ENCODE data around the gene TMTC2.

Gene TMTC2

DNA sequence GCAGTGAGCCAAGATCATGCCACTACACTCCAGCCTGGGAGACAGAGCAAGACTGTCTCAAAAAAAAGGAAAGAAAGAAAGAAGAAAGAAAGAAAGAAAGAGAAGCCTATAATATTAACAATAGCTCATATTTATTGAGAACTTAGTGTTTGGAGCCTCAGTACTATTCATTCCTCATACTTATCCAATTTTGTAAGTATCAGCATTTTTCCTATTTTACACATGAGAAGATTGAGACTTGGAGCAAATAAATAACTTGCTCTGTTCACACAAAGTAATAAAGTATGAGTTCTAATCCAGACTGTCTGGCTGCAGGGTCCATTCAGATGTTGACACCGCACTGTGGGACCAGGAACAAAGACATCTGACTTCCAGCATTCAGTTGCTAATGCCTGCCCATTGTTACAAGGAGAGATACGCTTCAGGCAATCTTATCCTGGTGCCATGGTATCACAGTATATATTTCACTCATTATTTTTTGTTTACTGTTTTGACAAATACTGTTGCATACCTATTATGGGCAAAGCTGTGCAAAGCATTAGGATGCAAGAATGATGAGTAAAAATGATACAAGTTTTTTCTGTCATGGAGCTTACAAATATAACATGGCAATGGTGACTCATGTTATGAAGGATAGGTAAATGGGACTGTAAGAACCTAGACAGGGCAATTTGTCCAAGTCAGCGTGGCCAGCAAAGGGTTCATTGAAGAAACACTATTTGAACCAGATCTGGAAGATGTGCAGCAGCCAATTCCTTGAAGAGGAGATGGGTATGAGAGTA lies 21.4 kb upstream of the TMTC2 start:
- TF ChIP-seq, protein P1, sequence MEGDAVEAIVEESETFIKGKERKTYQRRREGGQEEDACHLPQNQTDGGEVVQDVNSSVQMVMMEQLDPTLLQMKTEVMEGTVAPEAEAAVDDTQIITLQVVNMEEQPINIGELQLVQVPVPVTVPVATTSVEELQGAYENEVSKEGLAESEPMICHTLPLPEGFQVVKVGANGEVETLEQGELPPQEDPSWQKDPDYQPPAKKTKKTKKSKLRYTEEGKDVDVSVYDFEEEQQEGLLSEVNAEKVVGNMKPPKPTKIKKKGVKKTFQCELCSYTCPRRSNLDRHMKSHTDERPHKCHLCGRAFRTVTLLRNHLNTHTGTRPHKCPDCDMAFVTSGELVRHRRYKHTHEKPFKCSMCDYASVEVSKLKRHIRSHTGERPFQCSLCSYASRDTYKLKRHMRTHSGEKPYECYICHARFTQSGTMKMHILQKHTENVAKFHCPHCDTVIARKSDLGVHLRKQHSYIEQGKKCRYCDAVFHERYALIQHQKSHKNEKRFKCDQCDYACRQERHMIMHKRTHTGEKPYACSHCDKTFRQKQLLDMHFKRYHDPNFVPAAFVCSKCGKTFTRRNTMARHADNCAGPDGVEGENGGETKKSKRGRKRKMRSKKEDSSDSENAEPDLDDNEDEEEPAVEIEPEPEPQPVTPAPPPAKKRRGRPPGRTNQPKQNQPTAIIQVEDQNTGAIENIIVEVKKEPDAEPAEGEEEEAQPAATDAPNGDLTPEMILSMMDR (IDR thresholded peaks at IDR 0.05; ENCODE audit: extremely low read depth, missing control alignments), result no peak
- DNase-seq (ENCODE audit: low spot score), result no peak

DNA sequence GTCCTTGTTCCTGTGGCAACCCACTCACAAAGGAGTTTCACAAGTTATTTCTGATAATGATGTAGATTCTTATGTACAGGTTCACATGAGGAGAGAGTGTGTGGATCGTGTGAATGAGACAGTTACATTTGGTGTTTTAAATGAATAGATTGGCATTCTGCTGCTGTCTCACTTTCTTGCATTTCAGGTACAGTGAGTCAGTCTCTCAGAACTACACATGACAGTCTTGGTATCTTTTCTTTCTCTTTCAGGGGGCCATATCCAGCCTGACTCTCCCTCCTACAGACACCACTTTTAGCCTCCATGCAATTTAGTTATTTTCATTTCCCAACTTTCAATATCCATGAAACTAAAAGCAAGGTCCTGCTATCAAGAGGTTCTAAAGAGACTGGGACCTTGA lies 19.9 kb upstream of the TMTC2 start:
- TF ChIP-seq, protein P1 (IDR thresholded peaks at IDR 0.05; ENCODE audit: extremely low read depth, missing control alignments), result no peak
- no peak for DNase-seq (ENCODE audit: low spot score)

DNA sequence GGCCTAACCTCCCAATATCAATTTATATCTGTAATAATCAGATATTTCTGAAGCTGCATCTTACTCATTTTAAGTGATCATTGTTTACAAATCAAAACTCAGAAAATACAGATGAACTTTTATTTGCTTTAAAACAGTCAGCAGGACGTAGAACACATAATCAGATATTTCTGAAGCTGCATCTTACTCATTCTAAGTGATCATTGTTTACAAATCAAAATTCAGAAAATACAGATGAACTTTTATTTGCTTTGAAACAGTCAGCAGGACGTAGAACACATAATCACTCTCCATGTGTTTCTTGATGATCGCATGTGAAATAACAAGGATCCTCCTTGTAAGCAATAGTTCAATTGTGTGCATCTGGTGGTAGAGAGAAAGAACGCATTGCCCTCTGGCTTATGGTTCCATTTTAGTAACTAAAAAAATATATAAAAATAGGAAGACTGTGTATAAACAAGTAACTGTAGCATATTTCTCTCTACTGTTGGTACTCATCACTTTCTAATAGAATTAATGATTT lies 15.0 kb upstream of the TMTC2 start:
- DNase-seq (ENCODE audit: low spot score), result no peak
- TF ChIP-seq, protein P1 (IDR thresholded peaks at IDR 0.05; ENCODE audit: extremely low read depth, missing control alignments), result no peak

DNA sequence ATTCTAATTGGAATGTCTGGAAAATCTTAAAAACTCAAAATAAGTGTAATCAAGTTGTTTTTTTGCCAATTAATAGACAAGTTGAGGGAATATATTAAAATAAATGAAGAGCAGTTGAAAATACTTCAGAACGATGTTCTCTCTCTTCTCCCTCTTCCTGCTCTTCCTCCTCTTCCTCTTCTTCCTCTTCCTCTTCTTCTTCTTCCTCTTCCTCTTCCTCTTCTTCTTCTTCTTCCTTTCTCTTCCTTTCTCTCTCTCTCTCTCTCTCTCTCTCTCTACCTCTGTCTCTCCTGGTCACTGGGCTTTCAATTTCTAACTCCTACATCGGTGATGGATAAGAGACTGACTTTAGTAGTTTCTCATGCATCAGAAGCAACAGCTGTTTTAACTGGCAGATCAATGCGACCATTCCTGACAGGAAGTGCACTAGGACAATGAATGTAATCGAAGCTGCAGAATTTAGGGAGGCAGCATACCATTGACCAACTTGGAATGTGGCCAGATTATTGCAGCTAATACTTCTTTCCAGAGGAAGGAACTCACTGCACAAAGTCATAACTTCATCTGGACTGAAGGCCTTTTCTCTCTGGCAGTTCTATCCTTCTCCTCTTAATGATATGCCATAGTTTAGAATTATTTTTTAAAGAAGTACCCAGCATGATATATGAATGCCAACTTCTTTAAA lies 13.8 kb upstream of the TMTC2 start:
- TF ChIP-seq, protein P1 (IDR thresholded peaks at IDR 0.05; ENCODE audit: extremely low read depth, missing control alignments), result no peak
- no peak for DNase-seq (ENCODE audit: low spot score)

DNA sequence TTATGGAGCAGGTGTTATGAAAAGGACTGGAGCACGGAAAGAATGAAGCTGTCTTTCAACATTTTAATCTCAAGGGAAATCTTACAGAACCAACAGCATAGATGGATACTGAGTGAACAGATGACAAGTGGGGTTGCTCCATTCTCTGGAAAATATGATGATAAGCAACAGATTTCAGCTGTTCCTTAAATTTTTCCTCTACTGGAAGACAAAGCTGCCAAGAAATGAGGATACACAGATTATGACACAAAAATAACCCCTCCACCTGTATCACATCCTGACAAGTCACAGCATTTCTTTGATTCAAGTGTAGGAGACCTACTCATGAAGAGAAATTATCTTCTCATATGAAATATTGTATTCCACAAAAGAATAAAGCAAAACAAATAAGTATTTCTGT lies 13.0 kb upstream of the TMTC2 start:
- TF ChIP-seq, protein P1 (IDR thresholded peaks at IDR 0.05; ENCODE audit: extremely low read depth, missing control alignments), result no peak
- no peak for DNase-seq (ENCODE audit: low spot score)

DNA sequence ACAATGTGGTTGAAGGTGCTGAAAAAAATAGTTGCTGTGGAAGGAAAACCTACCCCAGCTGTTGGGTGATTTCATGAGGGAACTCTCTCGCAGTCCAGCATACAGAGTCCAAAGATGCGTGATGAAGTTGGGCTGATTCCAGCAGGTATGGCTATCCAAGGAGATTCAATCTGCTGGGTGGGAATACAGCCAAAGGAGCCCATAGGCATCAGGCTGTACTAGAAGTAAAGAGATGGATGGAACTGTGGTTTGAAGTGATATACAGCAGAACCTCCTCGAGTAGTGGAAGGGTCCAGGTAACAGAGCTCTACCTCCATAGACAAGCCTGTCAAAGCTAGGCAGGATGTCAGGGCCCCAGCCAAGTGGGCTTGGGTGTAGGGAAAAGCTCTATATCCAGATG lies 11.5 kb upstream of the TMTC2 start:
- DNase-seq (ENCODE audit: low spot score), result no peak
- TF ChIP-seq, protein P1 (IDR thresholded peaks at IDR 0.05; ENCODE audit: extremely low read depth, missing control alignments), result no peak

DNA sequence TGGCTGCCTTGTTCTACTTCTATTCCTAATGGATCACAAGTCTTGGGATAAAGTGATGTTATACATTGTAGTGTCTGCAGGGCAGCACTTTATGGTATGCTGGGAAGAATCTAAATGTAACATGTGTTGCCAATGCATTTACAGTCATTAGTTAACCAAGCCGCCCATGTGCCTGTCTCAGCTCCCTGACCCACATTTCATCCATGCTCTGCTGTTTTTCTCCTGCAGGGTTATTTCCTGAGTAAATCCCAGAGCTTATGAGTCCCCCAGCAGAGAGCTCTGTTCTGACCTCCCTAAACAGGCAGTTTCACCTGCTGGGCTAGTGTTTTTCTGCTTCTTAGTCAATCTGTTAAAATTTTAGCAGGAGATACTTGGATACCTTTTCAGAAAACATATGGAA lies 4.4 kb upstream of the TMTC2 start:
- no peak for DNase-seq (ENCODE audit: low spot score)
- TF ChIP-seq, protein P1 (IDR thresholded peaks at IDR 0.05; ENCODE audit: extremely low read depth, missing control alignments), result no peak
